Non-pigmented ciliary epithelial cell (primary cell): ENCODE measurements around the gene ACAP3.

ENCODE experiments used
- DNase-seq: peaks from one replicate; pipeline ENCODE4 v3.0.0-alpha.2; 2010; ENCODE audit warnings: low read depth

ACAP3 gene

DNA sequence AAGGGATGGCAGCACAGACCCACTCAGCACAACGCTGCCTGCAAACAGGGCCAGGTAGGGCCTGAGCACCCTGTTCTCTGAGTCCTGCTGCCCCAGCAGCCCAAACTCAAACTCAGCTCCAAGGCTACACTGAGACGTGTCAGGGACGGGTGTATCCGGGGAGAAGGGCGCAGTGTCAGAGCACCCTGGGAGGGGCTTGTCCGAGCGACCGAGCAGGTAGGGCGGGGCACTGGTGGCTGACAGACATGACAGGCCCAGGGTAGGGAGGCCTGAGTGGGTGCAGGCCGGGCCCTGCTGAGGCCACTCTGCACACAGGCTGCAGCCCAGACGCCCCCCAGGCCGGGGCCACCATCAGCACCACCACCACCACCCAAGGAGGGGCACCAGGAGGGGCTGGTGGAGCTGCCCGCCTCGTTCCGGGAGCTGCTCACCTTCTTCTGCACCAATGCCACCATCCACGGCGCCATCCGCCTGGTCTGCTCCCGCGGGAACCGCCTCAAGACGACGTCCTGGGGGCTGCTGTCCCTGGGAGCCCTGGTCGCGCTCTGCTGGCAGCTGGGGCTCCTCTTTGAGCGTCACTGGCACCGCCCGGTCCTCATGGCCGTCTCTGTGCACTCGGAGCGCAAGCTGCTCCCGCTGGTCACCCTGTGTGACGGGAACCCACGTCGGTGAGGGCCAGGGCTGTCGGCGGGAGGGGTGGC lies 22.0 kb downstream of the ACAP3 start:
- DNase-seq = no peak

DNA sequence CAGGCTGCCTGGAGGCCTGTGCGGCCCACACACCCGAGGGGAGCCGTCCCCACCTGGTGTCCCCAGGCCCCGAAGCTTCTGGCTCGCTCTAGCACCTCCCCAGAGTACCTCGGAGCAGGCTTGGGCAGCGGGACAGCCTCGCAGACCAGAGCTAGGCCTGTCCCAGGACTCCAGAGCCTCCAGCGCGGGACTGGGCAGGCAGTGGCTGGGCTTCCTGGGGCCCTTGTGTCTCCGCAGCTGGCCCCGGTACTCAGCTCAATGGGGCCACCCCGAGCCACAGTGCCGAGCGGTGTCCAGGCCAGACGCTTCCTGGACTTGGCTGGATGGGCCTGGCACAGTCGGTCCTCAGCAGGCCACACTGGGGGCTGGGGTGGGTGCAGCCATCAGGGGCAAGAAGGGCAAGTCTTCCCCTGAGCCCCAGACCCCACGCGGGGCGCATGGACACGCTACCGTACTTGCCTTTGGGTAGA lies 22.6 kb downstream of the ACAP3 start:
- no peak for DNase-seq

DNA sequence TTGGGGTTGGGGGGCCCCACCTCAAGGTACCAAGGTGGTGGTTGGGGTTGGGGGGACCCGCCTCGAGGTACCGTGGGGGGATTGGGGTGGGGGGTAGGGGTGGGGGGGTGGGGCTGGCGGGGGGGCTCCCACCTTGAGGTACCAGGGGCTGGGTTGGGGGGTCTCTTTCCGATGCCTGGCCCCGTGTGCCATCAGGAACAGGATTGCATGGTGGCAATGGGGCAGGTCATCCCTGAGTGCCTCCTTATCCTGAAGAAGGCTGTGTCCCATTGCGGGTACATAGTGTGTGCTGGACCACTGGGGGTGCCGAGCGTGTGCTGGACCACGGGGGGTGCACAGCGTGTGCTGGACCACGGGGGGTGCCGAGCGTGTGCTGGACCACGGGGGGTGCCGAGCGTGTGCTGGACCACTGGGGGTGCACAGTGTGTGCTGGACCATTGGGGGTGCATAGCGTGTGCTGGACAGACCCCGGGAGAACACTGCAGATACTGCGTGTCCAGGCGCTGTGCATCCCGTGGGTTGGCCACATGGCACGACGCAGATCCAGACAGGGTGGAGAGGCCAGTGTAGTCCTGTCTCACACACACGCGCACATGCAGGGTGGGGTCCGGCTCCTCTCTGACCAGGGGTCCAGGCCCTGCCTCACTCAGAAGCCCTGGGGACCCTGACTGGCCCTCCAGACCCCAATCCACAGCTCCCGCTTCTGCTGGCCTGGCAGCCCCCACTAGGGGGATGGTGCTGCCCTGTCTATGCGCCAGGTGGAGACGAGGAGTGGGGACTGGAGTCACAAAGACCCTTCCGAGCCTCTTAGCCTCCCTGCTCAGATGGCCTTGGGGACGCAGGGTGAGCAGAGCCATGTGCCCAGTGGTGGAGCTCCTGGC lies 23.3 kb downstream of the ACAP3 start:
- no peak for DNase-seq

DNA sequence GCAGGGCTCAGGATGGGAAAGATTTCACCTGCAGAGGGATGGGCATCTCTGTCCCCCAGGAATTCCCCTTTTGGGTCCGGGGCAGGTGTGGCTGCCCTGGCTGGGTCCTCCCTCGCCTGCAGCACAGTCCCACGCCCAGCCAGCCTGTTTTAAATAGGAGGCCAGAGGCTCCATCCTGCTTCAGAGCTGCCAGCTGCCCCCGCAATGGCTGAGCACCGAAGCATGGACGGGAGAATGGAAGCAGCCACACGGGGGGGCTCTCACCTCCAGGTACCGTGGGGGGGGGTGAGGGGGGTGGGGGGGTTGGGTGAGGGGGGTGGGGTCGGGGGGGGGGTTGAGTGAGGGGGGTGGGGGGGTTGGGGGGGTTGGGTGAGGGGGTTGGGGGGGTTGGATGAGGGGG lies 23.9 kb downstream of the ACAP3 start:
- DNase-seq = no peak

DNA sequence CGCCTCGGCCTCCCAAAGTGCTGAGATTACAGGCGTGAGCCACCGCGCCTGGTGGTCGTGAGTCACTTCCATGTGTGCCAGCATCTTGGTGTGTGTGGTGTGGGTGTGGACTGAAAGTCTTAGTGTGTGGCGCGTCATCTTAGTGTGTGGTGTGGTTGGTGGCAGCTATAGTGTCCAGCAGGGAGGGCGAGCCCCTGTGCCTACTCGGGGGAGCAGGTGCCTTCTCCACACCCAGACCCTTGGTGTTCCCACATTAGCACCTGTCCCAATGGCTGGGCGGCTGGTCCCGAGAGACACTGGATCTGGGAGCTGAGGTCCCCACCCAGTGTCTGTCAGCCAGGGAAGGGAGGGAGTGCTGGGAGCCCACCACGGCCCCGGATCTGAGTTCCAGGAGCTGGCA lies 24.7 kb downstream of the ACAP3 start:
- no peak for DNase-seq

DNA sequence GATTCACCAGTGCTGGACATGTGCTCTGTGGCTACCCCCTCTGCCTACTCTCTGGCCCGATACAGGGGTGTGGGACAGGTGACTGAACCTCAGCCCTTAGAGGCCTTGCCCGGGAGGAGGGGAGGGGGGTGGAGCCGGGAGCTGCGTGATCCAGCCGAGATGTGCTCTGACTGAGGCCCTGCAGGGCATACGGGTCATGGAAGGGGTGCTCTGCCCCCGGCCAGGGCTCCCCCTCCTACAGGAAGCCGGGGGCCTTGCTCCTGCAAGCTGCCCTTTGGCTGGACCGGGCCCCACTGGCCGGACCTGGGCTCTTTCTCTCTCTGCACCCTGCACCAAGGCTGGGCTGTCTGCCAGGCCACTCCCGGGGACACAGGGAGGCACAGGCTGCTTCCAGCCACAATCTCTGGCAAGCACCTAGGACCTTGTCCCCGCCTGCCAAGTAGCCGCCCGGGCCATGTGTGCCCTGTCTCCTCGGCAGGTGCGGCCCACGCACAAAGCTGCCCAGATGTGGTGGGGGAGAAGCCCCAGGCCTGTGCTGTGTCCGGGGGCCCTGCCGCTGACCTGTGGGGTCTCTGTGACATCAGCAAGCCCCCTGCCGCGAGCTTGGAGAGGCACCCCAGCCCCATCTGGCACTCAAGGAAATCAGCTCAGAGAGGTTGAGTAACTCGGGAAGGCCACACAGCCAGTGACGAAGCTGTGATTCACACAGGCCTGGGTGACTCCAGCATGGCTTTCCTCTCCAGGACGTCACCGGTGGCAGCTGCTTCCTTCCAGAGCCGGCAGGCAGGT lies 26.0 kb downstream of the ACAP3 start:
- no peak for DNase-seq

DNA sequence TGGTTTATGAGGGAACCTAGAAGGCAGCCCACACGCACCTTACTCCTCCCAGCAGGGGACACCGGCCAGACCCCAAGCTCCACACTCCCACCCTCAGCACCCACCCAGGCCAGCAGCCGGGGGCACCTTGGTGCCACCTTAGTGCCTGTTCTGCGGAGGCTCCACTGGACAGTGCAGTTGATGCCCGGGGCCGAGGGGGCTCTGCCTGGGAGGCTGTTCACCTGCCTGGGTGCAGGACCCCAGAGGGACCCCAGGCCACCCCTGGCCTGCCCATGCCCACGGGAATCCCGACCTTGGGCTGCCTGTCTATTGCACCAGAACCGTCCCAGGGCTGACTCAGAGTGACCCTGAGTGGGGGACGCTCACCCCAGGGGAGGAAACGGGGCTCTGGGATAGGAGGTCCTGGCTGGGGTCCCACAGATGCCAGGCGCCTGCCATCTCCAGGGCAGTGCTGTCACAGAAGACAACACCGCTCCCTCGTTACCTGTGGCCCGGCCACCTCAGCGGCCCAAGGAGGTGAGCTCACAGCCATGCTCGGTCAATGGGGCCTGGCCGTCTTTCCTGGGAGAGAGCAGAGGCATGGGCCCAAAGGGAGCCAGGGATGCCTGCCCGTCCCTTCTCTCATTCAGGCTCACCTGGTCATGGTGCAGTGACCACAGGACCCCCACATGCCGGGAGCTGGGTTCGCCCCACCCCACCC lies 26.8 kb downstream of the ACAP3 start:
- no peak for DNase-seq

DNA sequence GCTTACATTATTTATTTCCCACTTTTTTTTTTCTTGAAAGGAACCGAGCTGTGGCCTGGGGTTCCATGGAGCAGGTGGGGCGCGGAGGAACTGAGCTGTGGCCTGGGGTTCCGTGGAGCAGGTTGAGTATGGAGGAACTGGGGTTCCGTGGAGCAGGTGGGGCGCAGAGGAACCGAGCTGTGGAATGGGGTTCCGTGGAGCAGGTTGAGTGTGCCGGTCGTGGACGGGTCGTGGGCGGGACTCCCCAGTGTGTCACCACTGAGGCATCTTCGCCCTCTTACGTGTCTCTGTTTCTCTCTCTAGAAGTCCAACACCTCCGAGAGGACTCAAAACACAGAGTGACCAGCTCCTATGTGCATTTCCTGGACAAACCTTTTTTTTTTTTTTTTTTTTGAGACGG lies 28.7 kb downstream of the ACAP3 start:
- no peak for DNase-seq

DNA sequence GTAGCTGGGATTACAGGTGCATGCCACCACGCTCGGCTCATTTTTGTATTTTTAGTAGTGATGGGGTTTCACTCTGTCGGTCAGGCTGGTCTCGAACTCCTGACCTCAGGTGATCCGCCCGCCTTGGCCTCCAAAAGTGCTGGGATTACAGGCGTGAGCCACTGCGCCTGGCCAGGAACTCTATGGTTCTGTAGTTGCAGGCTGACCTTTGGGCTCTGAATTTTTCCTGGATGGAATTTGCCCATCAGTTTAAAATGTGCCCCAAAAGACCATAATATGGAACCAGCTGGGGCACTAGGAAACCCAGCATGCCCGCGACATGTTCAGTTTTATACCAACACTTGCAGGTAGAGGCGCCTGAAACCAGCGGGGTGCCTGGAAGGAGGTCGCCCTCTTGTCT lies 29.1 kb downstream of the ACAP3 start:
- no peak for DNase-seq

DNA sequence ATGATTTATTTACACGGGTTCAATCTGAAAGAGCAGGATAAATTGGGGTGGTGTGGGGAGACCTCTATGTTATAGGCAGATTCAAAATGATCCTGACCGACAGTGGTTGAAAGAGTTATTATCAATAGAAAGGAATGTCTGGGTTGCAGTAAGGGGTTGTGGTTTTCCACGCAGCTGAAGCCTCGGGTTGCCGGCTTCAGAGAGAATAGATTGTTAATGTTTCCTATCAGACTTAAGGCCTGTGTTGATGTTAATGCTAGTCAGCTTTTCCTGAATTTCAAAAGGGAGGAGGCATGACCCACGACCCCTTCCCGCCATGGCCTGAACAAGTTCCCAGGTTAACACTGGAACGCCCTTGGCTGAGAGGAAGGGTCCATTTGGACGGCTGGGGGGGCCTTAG lies 31.9 kb downstream of the ACAP3 start:
- DNase-seq = no peak

DNA sequence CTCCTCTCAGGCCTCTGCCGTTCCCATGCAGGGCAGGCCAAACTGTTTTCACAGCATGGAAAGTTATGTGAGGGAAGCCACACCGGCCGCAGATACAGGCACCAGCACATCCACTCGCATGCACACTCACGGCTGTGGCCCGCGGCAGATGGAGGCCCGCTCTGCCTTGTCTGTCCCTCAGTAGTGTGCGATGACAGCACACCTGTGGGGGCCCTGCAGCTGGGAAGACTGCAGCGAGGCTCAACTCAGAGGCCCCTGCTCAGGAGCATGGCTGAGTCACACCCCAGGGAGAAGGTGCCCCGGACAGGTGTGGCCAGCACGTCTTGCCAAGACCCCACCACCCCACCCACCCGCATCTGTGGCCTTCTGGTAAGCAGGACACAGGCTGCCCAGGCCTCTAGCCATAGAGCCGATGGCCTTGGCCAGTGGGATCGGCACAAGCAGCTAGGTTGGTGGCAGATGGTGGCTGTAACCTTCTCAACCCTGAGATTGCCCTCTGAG lies 32.7 kb downstream of the ACAP3 start:
- no peak for DNase-seq

DNA sequence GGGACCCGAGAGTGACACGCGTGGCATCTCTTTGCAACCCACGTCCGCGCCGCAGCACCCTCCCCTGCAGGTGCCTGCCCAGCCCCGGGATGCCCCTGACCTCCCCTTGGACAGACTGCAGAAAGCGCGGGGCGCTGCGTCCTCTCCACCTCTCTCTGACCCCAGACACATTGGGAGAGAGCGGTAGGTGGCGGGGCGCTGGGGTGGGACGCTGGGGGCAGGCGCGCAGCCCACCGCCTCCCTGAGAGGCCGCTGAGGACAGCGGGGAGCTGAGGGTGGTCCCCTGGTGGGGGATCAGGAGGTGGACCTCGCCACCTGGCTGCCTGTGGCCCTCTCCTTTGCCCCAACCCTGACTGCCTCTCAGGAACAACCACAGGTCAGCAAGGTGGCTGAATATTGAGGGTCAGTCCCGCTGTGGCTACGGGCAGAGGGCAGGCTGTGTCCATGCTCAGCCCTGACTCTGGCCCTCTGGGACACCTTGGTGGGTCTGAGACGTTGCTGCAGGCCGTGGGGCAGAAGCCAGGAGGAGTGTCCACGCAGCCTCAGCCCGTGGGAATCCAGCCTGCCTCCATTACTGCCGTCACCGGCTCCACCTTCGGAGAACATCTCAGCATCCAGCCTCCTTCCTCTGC lies 33.3 kb downstream of the ACAP3 start:
- DNase-seq = no peak

DNA sequence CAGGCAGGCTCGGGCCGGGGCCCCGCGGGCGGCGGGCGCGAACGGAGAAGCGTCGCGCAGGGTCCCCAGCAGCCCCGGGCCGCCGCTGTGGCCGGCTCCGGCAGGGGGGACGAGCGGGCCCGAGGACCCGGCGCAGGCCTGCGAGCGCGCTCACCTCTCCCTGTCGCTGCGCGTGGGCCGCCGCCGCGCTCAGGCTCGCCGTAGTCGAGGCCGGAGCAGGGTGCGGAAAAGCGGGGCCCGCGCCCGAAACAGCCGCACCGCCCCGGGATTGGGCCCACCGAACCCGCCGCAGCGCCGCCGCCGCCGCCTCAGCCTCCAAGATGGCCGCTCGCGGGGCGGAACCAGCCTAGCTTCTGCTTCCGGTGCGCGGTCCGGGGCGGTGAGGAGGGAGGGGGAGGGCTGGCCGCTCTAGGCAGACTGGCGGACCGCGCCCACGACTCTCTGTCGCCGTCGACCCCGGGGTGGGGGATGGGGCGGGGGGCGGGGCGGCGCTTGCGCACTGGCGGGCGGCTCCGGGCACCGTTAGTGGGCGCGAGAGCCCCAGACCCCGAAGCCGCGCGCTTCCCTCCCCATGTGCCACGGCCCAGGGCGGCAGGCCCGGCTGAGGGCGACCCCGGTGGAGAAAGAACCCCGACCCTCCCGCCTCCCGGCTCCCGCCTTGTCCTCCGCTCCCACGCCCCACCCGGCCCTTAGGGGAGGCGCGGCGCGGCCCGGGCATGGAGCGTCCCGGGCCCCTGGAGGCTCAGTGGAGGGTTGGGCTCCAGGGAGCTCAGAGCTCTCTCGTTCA lies 34.0 kb downstream of the ACAP3 start, which contains the start of gene UBE2J2:
Gene UBE2J2 (minus strand): TSS at position 343 of the 787 bp plus-strand sequence. CDS start 5,862 bp downstream, outside the sequence.
- peak; percentile 48 for DNase-seq

DNA sequence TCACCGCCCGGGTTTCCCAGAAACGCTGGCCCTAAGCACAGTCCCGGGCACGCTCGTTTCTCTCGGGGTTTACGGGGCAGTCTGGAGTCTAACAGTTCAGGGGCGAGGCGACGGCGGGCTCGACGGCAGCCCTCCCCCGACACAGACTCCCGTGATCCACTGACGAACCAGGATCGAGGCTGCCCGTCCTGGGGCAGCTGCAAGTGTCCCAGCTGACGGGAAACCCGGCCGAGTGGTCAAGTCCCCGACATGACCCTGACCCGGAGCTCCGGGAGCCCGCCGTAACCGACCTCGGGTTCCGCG lies 34.6 kb downstream of the ACAP3 start:
- no peak for DNase-seq

DNA sequence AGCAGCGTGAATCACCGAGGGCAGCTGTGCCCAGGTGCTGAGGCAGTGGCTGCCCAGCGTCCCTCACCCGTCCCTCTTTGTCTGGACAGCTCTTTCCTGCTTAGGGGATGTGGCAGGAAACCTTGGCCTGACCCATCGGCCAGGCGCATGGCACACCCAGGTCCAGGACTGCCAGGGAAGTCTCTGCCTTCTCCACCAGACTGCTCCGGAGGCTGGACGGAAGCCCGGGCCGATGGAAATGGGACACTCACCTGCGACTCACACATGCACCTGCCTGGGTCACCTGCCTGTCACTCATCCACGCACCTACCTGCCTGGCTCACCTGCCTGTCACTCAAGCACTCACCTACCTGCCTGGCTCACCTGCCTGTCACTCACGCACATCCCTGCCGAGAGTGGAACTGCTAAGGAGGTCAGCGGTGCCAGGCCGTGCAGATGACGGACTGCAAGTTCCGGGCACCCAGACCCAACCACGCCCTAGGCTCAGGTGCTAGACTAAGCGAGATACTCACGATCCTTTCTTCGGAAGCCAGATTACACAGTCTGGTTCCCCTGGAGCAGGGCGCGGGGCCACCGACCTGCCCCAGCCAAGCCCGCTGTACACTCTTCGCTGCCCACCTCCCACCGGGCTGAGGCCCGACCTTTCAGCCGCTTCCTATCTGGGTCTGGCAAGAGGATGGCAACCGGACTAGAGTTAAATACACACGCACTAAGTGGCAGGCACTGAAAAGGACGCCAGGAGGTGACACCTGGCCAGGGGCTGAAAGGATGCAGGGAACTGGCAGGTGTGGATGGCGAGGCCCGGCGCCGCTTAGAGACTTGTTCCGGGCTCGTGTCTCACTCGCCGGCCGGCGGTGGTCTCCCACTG lies 35.2 kb downstream of the ACAP3 start:
- DNase-seq = no peak

DNA sequence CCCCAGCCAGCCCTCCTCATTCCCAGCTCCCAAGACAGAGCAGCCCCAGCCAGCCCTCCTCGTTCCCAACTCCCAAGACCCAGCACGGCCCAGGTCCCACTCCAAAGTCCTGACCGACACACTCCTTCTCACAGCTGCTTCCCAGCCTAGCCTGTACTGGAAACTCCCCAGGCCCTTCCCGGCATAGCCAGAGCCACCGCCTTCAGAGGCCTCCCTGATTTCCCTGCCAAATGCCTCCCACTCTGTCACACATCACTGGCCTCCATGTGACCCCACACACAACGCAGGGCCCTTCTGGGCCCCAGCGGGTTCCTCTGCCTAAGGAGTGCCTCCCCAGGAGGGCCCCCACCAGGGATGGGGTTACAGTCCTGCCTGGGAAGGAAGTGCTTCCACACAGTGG lies 36.9 kb downstream of the ACAP3 start:
- DNase-seq = no peak

DNA sequence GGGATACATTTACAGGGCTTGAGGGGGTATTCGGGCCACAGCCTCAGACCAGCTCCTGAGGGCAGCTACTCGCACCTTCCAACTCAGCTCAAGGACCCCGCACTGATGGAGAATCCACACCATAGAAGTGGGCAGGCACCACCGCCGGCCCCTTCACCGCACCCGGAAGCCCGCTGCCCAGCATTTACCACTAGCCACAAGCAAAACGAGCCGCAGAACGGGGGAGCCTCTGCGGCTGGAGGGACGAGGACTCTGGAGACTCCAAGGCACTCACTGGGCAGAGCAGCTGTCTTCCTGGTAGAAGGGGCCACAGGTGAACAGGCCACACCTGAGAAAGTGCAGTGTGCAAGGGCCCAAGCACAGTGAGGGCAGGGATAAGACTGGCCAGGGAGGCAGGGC lies 39.4 kb downstream of the ACAP3 start:
- no peak for DNase-seq

DNA sequence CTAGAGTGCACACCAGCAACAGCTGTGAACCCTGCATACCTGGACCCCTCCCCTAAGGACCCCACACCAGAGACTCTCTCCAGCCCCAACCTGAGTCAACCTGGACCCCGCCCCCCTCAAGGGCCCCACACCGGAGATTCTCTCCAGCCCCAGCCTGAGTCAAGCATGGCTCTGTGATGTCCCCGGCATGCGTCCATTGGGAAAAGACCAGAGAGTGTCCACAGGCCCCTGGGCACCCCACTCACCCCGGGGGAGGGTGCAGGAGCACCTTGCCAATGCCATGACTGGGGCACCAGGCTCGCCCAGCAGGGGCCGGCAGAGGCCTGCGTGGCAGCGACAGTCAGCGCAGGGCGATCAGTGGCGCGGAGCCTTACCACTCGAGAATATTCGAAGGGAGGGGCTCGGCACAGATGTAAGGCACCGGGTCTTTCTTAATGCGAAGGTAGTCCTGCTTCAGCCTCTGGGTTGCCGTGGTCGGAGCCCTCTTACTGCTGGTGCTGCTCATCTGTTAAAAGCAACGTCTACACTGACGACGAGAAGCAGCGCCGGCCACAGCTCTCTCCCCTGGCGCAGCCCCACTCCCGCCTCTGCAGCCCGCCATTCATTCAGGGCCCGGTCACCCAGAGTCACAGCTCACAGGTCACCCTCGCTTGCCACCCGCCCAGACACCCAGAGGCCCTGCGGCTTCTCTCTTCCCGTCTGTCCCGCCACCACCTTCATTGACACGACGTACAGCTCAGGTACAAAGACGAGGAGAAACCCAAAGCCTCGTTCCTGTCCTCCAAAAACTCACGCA lies 40.0 kb downstream of the ACAP3 start:
- DNase-seq = no peak

DNA sequence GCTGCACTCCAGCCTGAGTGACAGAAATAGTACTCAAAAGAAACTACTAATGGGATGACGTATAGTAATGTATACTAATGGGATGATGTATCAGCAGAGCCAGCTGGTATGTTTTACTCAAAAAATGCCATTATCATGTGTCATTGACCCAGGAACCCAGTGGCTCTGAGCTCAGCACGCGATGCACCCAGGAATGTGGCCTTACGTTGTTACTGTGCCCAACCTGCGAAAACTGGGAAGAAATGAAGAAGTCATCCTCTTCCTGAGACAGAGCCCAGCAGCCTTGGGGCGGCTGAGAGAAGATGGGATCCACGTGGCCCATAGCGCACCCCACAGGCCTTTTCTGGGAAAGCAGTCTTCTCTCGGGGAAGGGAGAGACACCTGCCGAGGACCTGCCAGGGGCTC lies 42.9 kb downstream of the ACAP3 start:
- DNase-seq = peak; percentile 95
